GM23338 (cell line): Measurements from ENCODE around the gene AP2A2. TPM values are rescaled to one million over a fixed set of nuclear protein-coding genes. Genes with fewer than 3 reads are reported as not detected.

ENCODE experiments used
- ATAC-seq: fragments of 200-7000 bp; cut with Tn5 transposase; 3 replicates; pipeline ENCODE4 v1.9.1; 2020
- DNase-seq: peaks from one replicate; pipeline ENCODE4 v3.0.0-alpha.2; 2015; ENCODE audit warnings: low spot score
- H2AFZ ChIP-seq: fragments of 200-600 bp; sonication (generic); 2 replicates; pipeline ENCODE4 v1.8.0; 2016; ENCODE audit warnings: antibody characterized with exemption, mild to moderate bottlenecking, moderate library complexity
- H3F3A ChIP-seq: fragments of 200-600 bp; sonication (generic); replicated peaks from 2 replicates; pipeline ENCODE4 v1.8.0; 2017; ENCODE audit warnings: antibody characterized with exemption, mixed run types, low read depth
- H3K27ac ChIP-seq: fragments of 200-600 bp; sonication (generic); 2 replicates; pipeline ENCODE4 v1.6.1; 2016; ENCODE audit warnings: low read depth
- H3K27me3 ChIP-seq: fragments of 200-600 bp; sonication (generic); 2 replicates; pipeline ENCODE4 v1.8.0; 2016; ENCODE audit warnings: mild to moderate bottlenecking, mixed run types, moderate library complexity; ENCODE audit not compliant: insufficient read depth
- H3K36me3 ChIP-seq: fragments of 200-600 bp; sonication (generic); 2 replicates; pipeline ENCODE4 v1.8.0; 2016; ENCODE audit warnings: mild to moderate bottlenecking; ENCODE audit not compliant: insufficient read depth
- H3K4me1 ChIP-seq: fragments of 200-600 bp; sonication (generic); 2 replicates; pipeline ENCODE4 v1.8.0; 2016; ENCODE audit warnings: mild to moderate bottlenecking, moderate library complexity; ENCODE audit not compliant: insufficient read depth
- H3K4me2 ChIP-seq: fragments of 200-600 bp; sonication (generic); 2 replicates; pipeline ENCODE4 v1.7.1; 2017; ENCODE audit warnings: mixed run types
- H3K4me3 ChIP-seq: fragments of 200-600 bp; sonication (generic); 2 replicates; pipeline ENCODE4 v1.6.1; 2016; ENCODE audit warnings: mixed run types
- H3K79me2 ChIP-seq: fragments of 200-600 bp; sonication (generic); replicated peaks from 2 replicates; pipeline ENCODE4 v1.8.0; 2017; ENCODE audit warnings: mild to moderate bottlenecking; ENCODE audit not compliant: insufficient read depth
- H3K9me2 ChIP-seq: fragments of 200-600 bp; sonication (generic); 2 replicates; pipeline ENCODE4 v1.8.0; 2017; ENCODE audit not compliant: insufficient read depth
- H4K20me1 ChIP-seq: fragments of 200-600 bp; sonication (generic); replicated peaks from 2 replicates; pipeline ENCODE4 v1.8.0; 2017; ENCODE audit warnings: mild to moderate bottlenecking; ENCODE audit not compliant: insufficient read depth
- H3K27ac Mint-ChIP-seq: 2 replicates; pipeline ENCODE4 v1.8.0; 2020; ENCODE audit warnings: inconsistent platforms, mild to moderate bottlenecking, moderate library complexity, mixed read lengths
- H3K27me3 Mint-ChIP-seq: 3 replicates; pipeline ENCODE4 v1.8.0; 2022; ENCODE audit warnings: low read depth, mild to moderate bottlenecking, moderate library complexity, mixed read lengths, inconsistent platforms; ENCODE audit not compliant: insufficient read depth, poor library complexity
- H3K36me3 Mint-ChIP-seq: 3 replicates; pipeline ENCODE4 v1.8.0; 2021; ENCODE audit warnings: low read depth, mild to moderate bottlenecking, inconsistent platforms, moderate library complexity, mixed read lengths
- H3K4me1 Mint-ChIP-seq: 3 replicates; pipeline ENCODE4 v1.8.0; 2020; ENCODE audit warnings: mild to moderate bottlenecking, inconsistent platforms, mixed read lengths
- H3K4me3 Mint-ChIP-seq: 3 replicates; pipeline ENCODE4 v1.8.0; 2021; ENCODE audit warnings: moderate library complexity, mild to moderate bottlenecking, inconsistent platforms, mixed read lengths
- H3K9me3 Mint-ChIP-seq: 3 replicates; pipeline ENCODE4 v1.8.0; 2020; ENCODE audit warnings: moderate library complexity, mild to moderate bottlenecking, inconsistent platforms, mixed read lengths
- ETS1 ChIP-seq: IDR thresholded peaks from 2 replicates; pipeline ENCODE4 v1.6.1; 2016; ENCODE audit warnings: antibody characterized with exemption
- EZH2 ChIP-seq: fragments of 200-600 bp; sonication (generic); IDR thresholded peaks from one replicate; pipeline ENCODE4 v1.8.0; 2017; ENCODE audit warnings: antibody characterized with exemption, mild to moderate bottlenecking, low read depth; ENCODE audit not compliant: unreplicated experiment
- EZH2phosphoT487 ChIP-seq: fragments of 200-600 bp; sonication (generic); IDR thresholded peaks from one replicate; pipeline ENCODE4 v1.8.1; 2018; ENCODE audit warnings: antibody characterized with exemption; ENCODE audit not compliant: unreplicated experiment
- JUNB ChIP-seq: IDR thresholded peaks from one replicate; pipeline ENCODE4 v1.6.1; 2016; ENCODE audit warnings: antibody characterized with exemption; ENCODE audit not compliant: unreplicated experiment
- NANOG ChIP-seq: IDR thresholded peaks from 2 replicates; pipeline ENCODE4 v1.6.1; 2016; ENCODE audit warnings: antibody characterized with exemption, borderline replicate concordance
- STAT1 ChIP-seq: IDR thresholded peaks from one replicate; pipeline ENCODE4 v1.6.1; 2016; ENCODE audit warnings: antibody characterized with exemption; ENCODE audit not compliant: unreplicated experiment
- ZNF331 ChIP-seq: fragments of 250-450 bp; sonication (Bioruptor Pico); IDR thresholded peaks from 2 replicates; pipeline ENCODE4 v1.5.0; 2020; ENCODE audit warnings: low read depth, mild to moderate bottlenecking, moderate library complexity
- polyA plus RNA-seq: library from polyadenylated mRNA; unstranded; fragments of >200 nt; fragmentation: Nextera tagmentation; extraction: Ambion mirVana; gene quantifications from 2 replicates; pipeline ENCODE4 v1.2.1, GENCODE V29; 2016
- total RNA-seq: library from RNA; depleted of rRNA; stranded (reverse); fragments of >200 nt; shearing (Covaris generic); gene quantifications from 2 replicates; pipeline ENCODE4 v1.2.3, GENCODE V29; 2014
- TF ChIP-seq, protein P1 (sequence below): fragments of 250-450 bp; sonication (Bioruptor Pico); IDR thresholded peaks from 2 replicates; pipeline ENCODE4 v1.5.0; 2020; ENCODE audit warnings: mild to moderate bottlenecking, moderate library complexity

The AP2A2 gene
- total and polyA plus RNA-seq, 2 experiments from 2014 or later, result 23.7 to 47.5 TPM

GRCh38 chr11:883527-883926 lies 42.1 kb upstream of the AP2A2 start (continued):
- TF ChIP-seq, protein P1, sequence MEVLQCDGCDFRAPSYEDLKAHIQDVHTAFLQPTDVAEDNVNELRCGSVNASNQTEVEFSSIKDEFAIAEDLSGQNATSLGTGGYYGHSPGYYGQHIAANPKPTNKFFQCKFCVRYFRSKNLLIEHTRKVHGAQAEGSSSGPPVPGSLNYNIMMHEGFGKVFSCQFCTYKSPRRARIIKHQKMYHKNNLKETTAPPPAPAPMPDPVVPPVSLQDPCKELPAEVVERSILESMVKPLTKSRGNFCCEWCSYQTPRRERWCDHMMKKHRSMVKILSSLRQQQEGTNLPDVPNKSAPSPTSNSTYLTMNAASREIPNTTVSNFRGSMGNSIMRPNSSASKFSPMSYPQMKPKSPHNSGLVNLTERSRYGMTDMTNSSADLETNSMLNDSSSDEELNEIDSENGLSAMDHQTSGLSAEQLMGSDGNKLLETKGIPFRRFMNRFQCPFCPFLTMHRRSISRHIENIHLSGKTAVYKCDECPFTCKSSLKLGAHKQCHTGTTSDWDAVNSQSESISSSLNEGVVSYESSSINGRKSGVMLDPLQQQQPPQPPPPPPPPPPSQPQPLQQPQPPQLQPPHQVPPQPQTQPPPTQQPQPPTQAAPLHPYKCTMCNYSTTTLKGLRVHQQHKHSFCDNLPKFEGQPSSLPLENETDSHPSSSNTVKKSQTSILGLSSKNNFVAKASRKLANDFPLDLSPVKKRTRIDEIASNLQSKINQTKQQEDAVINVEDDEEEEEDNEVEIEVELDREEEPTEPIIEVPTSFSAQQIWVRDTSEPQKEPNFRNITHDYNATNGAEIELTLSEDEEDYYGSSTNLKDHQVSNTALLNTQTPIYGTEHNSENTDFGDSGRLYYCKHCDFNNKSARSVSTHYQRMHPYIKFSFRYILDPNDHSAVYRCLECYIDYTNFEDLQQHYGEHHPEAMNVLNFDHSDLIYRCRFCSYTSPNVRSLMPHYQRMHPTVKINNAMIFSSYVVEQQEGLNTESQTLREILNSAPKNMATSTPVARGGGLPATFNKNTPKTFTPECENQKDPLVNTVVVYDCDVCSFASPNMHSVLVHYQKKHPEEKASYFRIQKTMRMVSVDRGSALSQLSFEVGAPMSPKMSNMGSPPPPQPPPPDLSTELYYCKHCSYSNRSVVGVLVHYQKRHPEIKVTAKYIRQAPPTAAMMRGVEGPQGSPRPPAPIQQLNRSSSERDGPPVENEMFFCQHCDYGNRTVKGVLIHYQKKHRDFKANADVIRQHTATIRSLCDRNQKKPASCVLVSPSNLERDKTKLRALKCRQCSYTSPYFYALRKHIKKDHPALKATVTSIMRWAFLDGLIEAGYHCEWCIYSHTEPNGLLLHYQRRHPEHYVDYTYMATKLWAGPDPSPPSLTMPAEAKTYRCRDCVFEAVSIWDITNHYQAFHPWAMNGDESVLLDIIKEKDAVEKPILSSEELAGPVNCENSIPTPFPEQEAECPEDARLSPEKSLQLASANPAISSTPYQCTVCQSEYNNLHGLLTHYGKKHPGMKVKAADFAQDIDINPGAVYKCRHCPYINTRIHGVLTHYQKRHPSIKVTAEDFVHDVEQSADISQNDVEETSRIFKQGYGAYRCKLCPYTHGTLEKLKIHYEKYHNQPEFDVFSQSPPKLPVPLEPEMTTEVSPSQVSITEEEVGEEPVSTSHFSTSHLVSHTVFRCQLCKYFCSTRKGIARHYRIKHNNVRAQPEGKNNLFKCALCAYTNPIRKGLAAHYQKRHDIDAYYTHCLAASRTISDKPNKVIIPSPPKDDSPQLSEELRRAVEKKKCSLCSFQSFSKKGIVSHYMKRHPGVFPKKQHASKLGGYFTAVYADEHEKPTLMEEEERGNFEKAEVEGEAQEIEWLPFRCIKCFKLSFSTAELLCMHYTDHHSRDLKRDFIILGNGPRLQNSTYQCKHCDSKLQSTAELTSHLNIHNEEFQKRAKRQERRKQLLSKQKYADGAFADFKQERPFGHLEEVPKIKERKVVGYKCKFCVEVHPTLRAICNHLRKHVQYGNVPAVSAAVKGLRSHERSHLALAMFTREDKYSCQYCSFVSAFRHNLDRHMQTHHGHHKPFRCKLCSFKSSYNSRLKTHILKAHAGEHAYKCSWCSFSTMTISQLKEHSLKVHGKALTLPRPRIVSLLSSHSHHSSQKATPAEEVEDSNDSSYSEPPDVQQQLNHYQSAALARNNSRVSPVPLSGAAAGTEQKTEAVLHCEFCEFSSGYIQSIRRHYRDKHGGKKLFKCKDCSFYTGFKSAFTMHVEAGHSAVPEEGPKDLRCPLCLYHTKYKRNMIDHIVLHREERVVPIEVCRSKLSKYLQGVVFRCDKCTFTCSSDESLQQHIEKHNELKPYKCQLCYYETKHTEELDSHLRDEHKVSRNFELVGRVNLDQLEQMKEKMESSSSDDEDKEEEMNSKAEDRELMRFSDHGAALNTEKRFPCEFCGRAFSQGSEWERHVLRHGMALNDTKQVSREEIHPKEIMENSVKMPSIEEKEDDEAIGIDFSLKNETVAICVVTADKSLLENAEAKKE (CRISPR knock-in tag), result no peak
- no peak for TF ChIP-seq NANOG
- TF ChIP-seq EZH2phosphoT487, result no peak

- Mint-ChIP-seq H3K9me3 (peaks cover 3% of the 10 kb centered on the region; the same call in 2 of the 3 replicates), H3K4me1 (peaks cover 2% of the 10 kb centered on the region; the same call in 1 of the 3 replicates), H3K27ac (no peak overlapping the region), H3K36me3 (peaks cover 36% of the 10 kb centered on the region), H3K4me3 (no peak overlapping the region), H3K27me3 (peaks cover 21% of the 10 kb centered on the region)
- no peak for DNase-seq
- Histone ChIP-seq H3K9me2 (no peaks in the 10 kb centered on the region), H3K4me3 (no peak overlapping the region), H3K79me2 (no peaks in the 10 kb centered on the region), H3K27ac (no peak overlapping the region), H3K36me3 (no peaks in the 10 kb centered on the region), H4K20me1 (peaks cover 5% of the 10 kb centered on the region), H2AFZ (no peak overlapping the region), H3K4me2 (no peak overlapping the region), H3F3A (no peaks in the 10 kb centered on the region), H3K27me3 (no peaks in the 10 kb centered on the region), H3K4me1 (no peaks in the 10 kb centered on the region)
- ATAC-seq, result no peak
- TF ChIP-seq EZH2phosphoT487 (no peak), ETS1 (no peak), ZNF331 (CRISPR knock-in tag) (no peak), STAT1 (no peak), EZH2 (no peak), NANOG (no peak), JUNB (no peak)
- TF ChIP-seq, protein P1 (CRISPR knock-in tag), result no peak
Observed at GRCh38 chr11:884578-885070, 41.0 kb upstream of the AP2A2 start.
